ENCODE results near the gene FRY.

The FRY gene

GRCh38 chr13:32237681-32238080 is 206.1 kb downstream of the FRY start:
- Histone ChIP-seq H3K27ac (replicated peaks) (no peak overlapping the region), H3K4me3 (replicated peaks; ENCODE audit: insufficient read depth, low read length) (no peak overlapping the region), H3K27me3 (ENCODE audit: insufficient read depth, poor library complexity, severe bottlenecking) (no peaks in the 10 kb centered on the region)
- TF ChIP-seq GABPA (IDR thresholded peaks at IDR 0.05; ENCODE audit: low read depth) (no peak), REST (IDR thresholded peaks at IDR 0.05; ENCODE audit: insufficient replicate concordance, low read depth) (no peak), SPI1 (IDR thresholded peaks at IDR 0.05; ENCODE audit: borderline replicate concordance, low read depth) (no peak), POLR2AphosphoS5 (IDR thresholded peaks at IDR 0.05; ENCODE audit: low read depth) (no peak), CTCF (IDR thresholded peaks at IDR 0.05; ENCODE audit: insufficient read depth, low read length) (no peak)
- DNase-seq (ENCODE audit: low read depth in 1 of 2, low spot score in 1 of 2), result no peak

- no peak for TF ChIP-seq POLR2AphosphoS5 (IDR thresholded peaks at IDR 0.05; ENCODE audit: low read depth)
Measured at GRCh38 chr13:32243695-32244094, 212.1 kb downstream of the FRY start.

GRCh38 chr13:32245555-32245954 is 214.0 kb downstream of the FRY start:
- no peak overlapping the region for H3K27ac ChIP-seq (replicated peaks)
- H3K27me3 ChIP-seq (ENCODE audit: insufficient read depth, poor library complexity, severe bottlenecking), result no peaks in the 10 kb centered on the region
- no peak for DNase-seq (ENCODE audit: low read depth in 1 of 2, low spot score in 1 of 2)
- TF ChIP-seq REST (IDR thresholded peaks at IDR 0.05; ENCODE audit: insufficient replicate concordance, low read depth) (no peak), GABPA (IDR thresholded peaks at IDR 0.05; ENCODE audit: low read depth) (no peak), POLR2AphosphoS5 (IDR thresholded peaks at IDR 0.05; ENCODE audit: low read depth) (no peak), SPI1 (IDR thresholded peaks at IDR 0.05; ENCODE audit: borderline replicate concordance, low read depth) (no peak), CTCF (IDR thresholded peaks at IDR 0.05; ENCODE audit: insufficient read depth, low read length) (no peak)
- H3K4me3 ChIP-seq (replicated peaks; ENCODE audit: insufficient read depth, low read length), result no peak overlapping the region

More at GRCh38 chr13:32243695-32244094, 212.1 kb downstream of the FRY start:
- no peak overlapping the region for H3K27ac ChIP-seq (replicated peaks)
- H3K4me3 ChIP-seq (replicated peaks; ENCODE audit: insufficient read depth, low read length), result no peak overlapping the region
- H3K27me3 ChIP-seq (ENCODE audit: insufficient read depth, poor library complexity, severe bottlenecking), result no peaks in the 10 kb centered on the region
- no peak for DNase-seq (ENCODE audit: low read depth in 1 of 2, low spot score in 1 of 2)

- peak; percentile 16 to 80 for DNase-seq (ENCODE audit: low read depth in 1 of 2, low spot score in 1 of 2)
- Histone ChIP-seq H3K27me3 (ENCODE audit: insufficient read depth, poor library complexity, severe bottlenecking) (no peaks in the 10 kb centered on the region), H3K4me3 (replicated peaks; ENCODE audit: insufficient read depth, low read length) (no peak overlapping the region), H3K27ac (replicated peaks) (no peak overlapping the region)
- TF ChIP-seq REST (IDR thresholded peaks at IDR 0.05; ENCODE audit: insufficient replicate concordance, low read depth), result no peak
- TF ChIP-seq GABPA (IDR thresholded peaks at IDR 0.05; ENCODE audit: low read depth), result no peak
- TF ChIP-seq SPI1 (IDR thresholded peaks at IDR 0.05; ENCODE audit: borderline replicate concordance, low read depth), result peak; percentile 24; the same call in 1 of the 2 replicates
- TF ChIP-seq CTCF (IDR thresholded peaks at IDR 0.05; ENCODE audit: insufficient read depth, low read length), result peak; percentile 66
- TF ChIP-seq POLR2AphosphoS5 (IDR thresholded peaks at IDR 0.05; ENCODE audit: low read depth), result 0 out of 2 replicates have a peak, but pooled peaks have one; percentile 11
Measured at GRCh38 chr13:32246468-32246867, 214.9 kb downstream of the FRY start.

Data from HL-60 (cell line).